A673 (cell line): Measurements from ENCODE around the gene ANAPC2.

Source experiments
- EZH2 ChIP-seq: fragments of 200-600 bp; sonication (generic); IDR thresholded peaks from 2 replicates; pipeline ENCODE4 v1.6.1; 2017; ENCODE audit warnings: borderline replicate concordance, low read depth, mild to moderate bottlenecking, mixed read lengths, antibody characterized with exemption, low read length; ENCODE audit not compliant: poor library complexity, severe bottlenecking
- TF ChIP-seq, protein P1 (sequence below): fragments of 300-800, 200-600 bp; sonication (generic); conservative IDR thresholded peaks from 2 replicates; pipeline ENCODE4 v1.5.1; 2017; ENCODE audit warnings: low read depth, mild to moderate bottlenecking, antibody characterized with exemption, low read length, moderate library complexity, mixed read lengths

- no peak for TF ChIP-seq EZH2
- TF ChIP-seq, protein P1, sequence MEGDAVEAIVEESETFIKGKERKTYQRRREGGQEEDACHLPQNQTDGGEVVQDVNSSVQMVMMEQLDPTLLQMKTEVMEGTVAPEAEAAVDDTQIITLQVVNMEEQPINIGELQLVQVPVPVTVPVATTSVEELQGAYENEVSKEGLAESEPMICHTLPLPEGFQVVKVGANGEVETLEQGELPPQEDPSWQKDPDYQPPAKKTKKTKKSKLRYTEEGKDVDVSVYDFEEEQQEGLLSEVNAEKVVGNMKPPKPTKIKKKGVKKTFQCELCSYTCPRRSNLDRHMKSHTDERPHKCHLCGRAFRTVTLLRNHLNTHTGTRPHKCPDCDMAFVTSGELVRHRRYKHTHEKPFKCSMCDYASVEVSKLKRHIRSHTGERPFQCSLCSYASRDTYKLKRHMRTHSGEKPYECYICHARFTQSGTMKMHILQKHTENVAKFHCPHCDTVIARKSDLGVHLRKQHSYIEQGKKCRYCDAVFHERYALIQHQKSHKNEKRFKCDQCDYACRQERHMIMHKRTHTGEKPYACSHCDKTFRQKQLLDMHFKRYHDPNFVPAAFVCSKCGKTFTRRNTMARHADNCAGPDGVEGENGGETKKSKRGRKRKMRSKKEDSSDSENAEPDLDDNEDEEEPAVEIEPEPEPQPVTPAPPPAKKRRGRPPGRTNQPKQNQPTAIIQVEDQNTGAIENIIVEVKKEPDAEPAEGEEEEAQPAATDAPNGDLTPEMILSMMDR, result no peak
Observed at GRCh38 chr9:137221095-137221505, 32.7 kb upstream of the ANAPC2 start.
